Panc1 (cell line): ENCODE data around the gene PTPRK. TPM values are rescaled to one million over a fixed set of nuclear protein-coding genes. Genes with fewer than 3 reads are reported as not detected.

ENCODE experiments used
- ATAC-seq: fragments of 200-7000 bp; cut with Tn5 transposase; 2 replicates; pipeline ENCODE4 v1.9.1; 2020; ENCODE audit warnings: mild to moderate bottlenecking, moderate library complexity
- BruUV-seq: library from RNA; stranded (reverse); fragments of 400-500 nt; replicated peaks from 2 replicates; lab custom pipeline; 2021; lab: Mats Ljungman, UMichigan
- CTCF ChIA-PET: fragments of 300-600 bp; sonication (Branson Sonifier 250); formaldehyde crosslinking; loops from one replicate; lab custom pipeline; 2022; ENCODE audit warnings: antibody characterized with exemption; lab: Charles Lee
- POLR2A ChIA-PET: fragments of 300-600 bp; sonication (Branson Sonifier 250); formaldehyde crosslinking; loops from one replicate; lab custom pipeline; 2022; ENCODE audit warnings: antibody characterized with exemption; lab: Charles Lee
- DNase-seq: peaks from one replicate; pipeline ENCODE4 v3.0.0-alpha.2; 2010; ENCODE audit warnings: low read depth, low spot score
- H3K27ac ChIP-seq: 2 replicates; pipeline ENCODE4 v1.5.1; 2011; ENCODE audit warnings: mild to moderate bottlenecking, low read length, inconsistent platforms
- H3K27me3 ChIP-seq: fragments of 200-500 bp; sonication (Bioruptor generic); 2 replicates; pipeline ENCODE4 v1.6.0; 2014; ENCODE audit warnings: low read length, inconsistent platforms; ENCODE audit not compliant: control insufficient read depth, insufficient read depth
- H3K36me3 ChIP-seq: fragments of 200-500 bp; sonication (Bioruptor generic); 2 replicates; pipeline ENCODE4 v1.5.1; 2014; ENCODE audit warnings: inconsistent platforms, mild to moderate bottlenecking, low read length, moderate library complexity; ENCODE audit not compliant: control insufficient read depth, insufficient read depth
- H3K4me1 ChIP-seq: 2 replicates; pipeline ENCODE4 v1.5.1; 2011; ENCODE audit warnings: inconsistent platforms, mild to moderate bottlenecking, low read length, moderate library complexity; ENCODE audit not compliant: control insufficient read depth, insufficient read depth
- H3K4me3 ChIP-seq, 2 experiments: 2 replicates each; pipeline ENCODE4 v1.5.1; 2011 to 2012; ENCODE audit warnings: low read depth in 2 of 2, low read length in 2 of 2, mild to moderate bottlenecking in 2 of 2, inconsistent platforms in 1 of 2, moderate library complexity in 1 of 2
- H3K9me3 ChIP-seq: fragments of 200-500 bp; sonication (Bioruptor generic); 2 replicates; pipeline ENCODE4 v1.5.1; 2014; ENCODE audit warnings: low read depth, mild to moderate bottlenecking, inconsistent platforms, low read length, moderate library complexity; ENCODE audit not compliant: control insufficient read depth, insufficient read depth
- CTCF ChIP-seq: fragments of 450-650 bp; IDR thresholded peaks from 2 replicates; pipeline ENCODE4 v1.5.1; 2017; ENCODE audit warnings: mild to moderate bottlenecking
- POLR2AphosphoS5 ChIP-seq: IDR thresholded peaks from 2 replicates; pipeline ENCODE4 v1.6.1; 2012; ENCODE audit warnings: mild to moderate bottlenecking, low read depth, low read length, moderate library complexity
- REST ChIP-seq, 2 experiments: IDR thresholded peaks; 2 replicates each; pipeline ENCODE4 v1.6.1; 2011 to 2012; ENCODE audit warnings: low read depth in 2 of 2, control low read depth in 1 of 2, low read length in 1 of 2, mild to moderate bottlenecking in 1 of 2, moderate library complexity in 1 of 2; ENCODE audit not compliant: insufficient read depth in 1 of 2
- in situ Hi-C: cut with HindIII; loops from 2 replicates; pipeline ENCODE4 v1.10.0; 2016; ENCODE audit warnings: low sequenced_read_pairs, low pct_unique_long_range_greater_than_20kb
- intact Hi-C: fragments of 100-400 bp; cut with micrococcal nuclease; formaldehyde crosslinking; loops from one replicate; pipeline ENCODE4 v1.10.0; 2022; ENCODE audit not compliant: unreplicated experiment
- total RNA-seq: library from RNA; stranded (reverse); gene quantifications from one replicate; pipeline ENCODE4 v1.2.1, GENCODE V29; 2021; ENCODE audit not compliant: unreplicated experiment

Gene PTPRK
- total RNA-seq, 1 experiment from 2014 or later: 61.8 TPM

GRCh38 chr6:128179876-128180438 lies 340.4 kb downstream of the PTPRK start:
- Histone ChIP-seq H3K27ac (no peak overlapping the region), H3K9me3 (no peaks in the 10 kb centered on the region), H3K4me1 (no peaks in the 10 kb centered on the region), H3K4me3 (no peak overlapping the region), H3K27me3 (no peaks in the 10 kb centered on the region), H3K36me3 (peaks cover 7% of the 10 kb centered on the region)
- TF ChIP-seq CTCF (no peak), POLR2AphosphoS5 (no peak)
- intact Hi-C loops: no loop called here
- DNase-seq: no peak
- POLR2A ChIA-PET: no interaction called here
- no peak for ATAC-seq
- BruUV-seq: no TSS peak
- CTCF ChIA-PET: no interaction called here
- in situ Hi-C loops: no loop called here

GRCh38 chr6:128174724-128175123 lies 345.7 kb downstream of the PTPRK start:
- H3K4me1 ChIP-seq: no peaks in the 10 kb centered on the region
- H3K27me3 ChIP-seq: no peaks in the 10 kb centered on the region
- H3K9me3 ChIP-seq: no peaks in the 10 kb centered on the region
- H3K4me3 ChIP-seq: no peak overlapping the region
- ChIA-PET POLR2A (no interaction called here), CTCF (no interaction called here)
- H3K27ac ChIP-seq: no peak overlapping the region
- in situ Hi-C loops (no loop called here), intact Hi-C loops (no loop called here)
- BruUV-seq: no TSS peak
- ATAC-seq (no peak), DNase-seq (no peak)
- TF ChIP-seq POLR2AphosphoS5: no peak
- no peak for TF ChIP-seq REST (IDR thresholded peaks at IDR 0.05; ENCODE audit: insufficient read depth in 1 of 2, low read depth in 2 of 2, low read length in 1 of 2)
- no peak for TF ChIP-seq CTCF
- no peaks in the 10 kb centered on the region; the same call in 1 of the 2 replicates for H3K36me3 ChIP-seq
